ENCODE data around the gene WDR18.
A peak's percentile ranks its signal among the peaks of the same experiment; 100 is the strongest.

The WDR18 gene

GRCh38 chr19:970695-971094 is 13.4 kb upstream of the WDR18 start:
- DNase-seq = no peak

DNA sequence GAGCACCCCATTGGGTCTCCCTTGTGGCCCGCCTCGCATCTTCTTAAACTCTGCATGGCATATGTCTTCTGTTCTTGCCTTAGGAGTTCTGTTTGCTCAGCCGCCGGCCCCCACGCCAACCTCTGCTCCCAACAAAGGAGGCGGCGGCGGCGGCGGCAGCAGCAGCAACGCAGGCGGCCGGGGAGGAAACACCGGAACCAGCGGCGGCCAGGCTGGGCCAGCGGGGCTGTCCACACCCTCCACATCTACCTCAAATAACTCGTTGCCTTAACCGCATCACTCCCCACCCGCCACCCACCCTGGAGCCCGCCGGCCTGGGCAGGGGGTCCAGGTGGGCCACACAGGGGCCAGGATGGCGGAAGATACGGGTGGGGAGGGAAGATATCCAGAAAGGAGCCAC is 12.3 kb upstream of the WDR18 start:
- no peak for DNase-seq

- DNase-seq = no peak
Measured at GRCh38 chr19:972281-972680, 11.9 kb upstream of the WDR18 start.

GRCh38 chr19:973726-974563 is 10.2 kb upstream of the WDR18 start:
- DNase-seq = no peak

- no peak for DNase-seq
Measured at GRCh38 chr19:974564-975257, 9.4 kb upstream of the WDR18 start.

GRCh38 chr19:976476-976875 is 7.7 kb upstream of the WDR18 start:
- DNase-seq = no peak

DNA sequence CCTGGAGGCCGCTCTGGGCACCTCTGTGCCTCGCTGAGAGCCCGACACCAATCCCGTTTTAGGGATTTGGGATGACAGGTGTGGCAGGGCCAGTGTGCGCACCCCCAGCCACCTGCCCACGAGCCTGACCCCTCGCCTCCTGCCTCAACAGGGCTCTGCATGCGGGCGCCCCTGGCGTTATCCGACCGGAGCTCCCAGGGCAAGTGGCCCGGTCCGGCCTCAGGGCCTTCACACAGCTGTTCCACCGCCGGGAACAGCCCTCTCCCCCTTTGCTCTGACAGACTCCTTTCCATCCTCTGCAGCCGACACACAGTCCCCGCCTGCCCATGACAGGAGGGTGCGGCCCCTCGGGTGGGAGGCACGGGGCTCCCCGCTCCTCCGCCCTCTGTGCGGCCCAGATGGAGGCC is 7.1 kb upstream of the WDR18 start:
- no peak for DNase-seq

DNA sequence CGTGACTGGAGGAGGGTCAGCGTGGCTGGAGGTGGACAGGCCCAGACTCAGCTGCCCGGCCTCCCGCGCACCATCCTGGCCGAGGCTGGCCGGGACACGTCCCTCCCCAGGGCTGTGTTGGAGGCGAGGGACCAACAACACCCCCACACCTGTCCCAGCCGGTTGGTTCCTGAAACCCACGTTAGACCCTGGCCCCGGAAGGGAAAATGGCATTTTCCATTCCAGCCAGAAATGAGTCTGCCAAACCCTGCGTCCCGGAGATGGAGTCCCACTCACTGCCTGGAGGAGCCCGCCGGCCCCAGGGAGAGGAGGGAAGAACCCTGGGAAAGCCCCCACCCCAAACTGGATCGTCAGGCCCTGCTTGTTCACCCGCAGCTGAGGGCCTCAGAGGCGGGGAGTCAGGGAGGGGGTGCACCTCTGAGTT is 4.8 kb upstream of the WDR18 start:
- no peak for DNase-seq

GRCh38 chr19:980133-980998 is 3.8 kb upstream of the WDR18 start:
- DNase-seq = no peak

- DNase-seq = peak; percentile 42
Measured at GRCh38 chr19:982567-983170, 1.5 kb upstream of the WDR18 start.

DNA sequence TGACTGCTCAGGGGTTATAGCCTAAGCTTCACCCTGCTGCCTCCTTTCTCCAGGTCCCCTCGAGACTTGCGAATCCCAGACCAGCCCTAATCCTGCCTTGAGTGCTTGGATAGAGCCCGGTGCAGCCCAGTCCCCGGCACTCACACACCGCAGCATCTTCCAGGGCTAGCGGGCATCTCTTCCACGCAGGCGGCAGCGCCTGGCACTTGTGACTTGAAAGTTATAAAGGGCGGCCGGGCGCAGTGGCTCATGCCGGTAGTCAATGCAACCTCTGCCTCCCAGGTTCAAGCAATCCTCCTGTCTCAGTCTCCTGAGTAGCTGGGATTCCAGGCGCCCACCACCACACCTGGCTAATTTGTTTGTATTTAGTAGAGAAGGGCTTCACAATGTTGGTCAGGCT is 1.9 kb downstream of the WDR18 start:
- DNase-seq = no peak

- DNase-seq = no peak
Measured at GRCh38 chr19:988081-988480, 3.9 kb downstream of the WDR18 start.

DNA sequence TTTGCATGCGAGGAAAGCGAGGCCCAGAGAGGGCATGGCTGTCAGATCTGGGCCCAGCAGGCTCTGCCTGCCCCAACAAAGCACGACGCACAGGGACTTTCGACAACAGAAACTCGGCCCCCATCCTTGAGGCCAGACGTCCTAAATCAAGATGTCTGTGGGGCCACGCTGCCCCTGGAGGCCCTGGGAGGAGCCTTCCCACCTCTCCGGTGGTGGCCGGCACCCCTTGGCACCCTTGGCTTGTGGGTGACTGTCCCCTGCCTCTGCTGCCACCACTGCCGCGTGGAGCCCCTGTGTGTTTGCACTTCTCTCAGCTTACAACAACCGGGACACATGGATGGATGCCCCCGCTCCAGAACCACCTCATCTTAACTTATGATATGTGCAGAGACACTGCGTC is 4.4 kb downstream of the WDR18 start:
- no peak for DNase-seq

GRCh38 chr19:989381-990081 is 5.4 kb downstream of the WDR18 start:
- no peak for DNase-seq

DNA sequence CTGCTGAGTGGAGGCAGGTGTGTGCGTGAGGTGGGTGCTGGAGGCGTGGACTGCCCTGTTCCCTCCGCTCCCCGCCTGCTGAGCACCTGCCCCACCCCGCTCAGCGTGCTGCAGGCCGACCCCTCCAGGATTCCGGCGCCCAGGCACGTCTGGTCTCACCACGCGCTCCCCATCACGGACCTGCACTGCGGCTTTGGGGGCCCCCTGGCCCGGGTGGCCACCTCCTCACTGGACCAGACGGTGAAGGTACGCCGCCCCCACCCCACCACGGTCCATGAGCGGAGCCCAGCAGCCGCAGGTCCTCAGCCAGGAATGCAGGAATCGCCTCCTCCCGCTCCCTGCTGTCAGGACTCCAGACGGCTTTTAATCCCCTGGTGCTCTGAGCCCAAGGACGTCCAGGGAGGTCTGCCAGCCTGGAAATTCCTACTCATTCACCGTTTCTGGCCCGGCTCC is 6.0 kb downstream of the WDR18 start:
- DNase-seq = no peak

GRCh38 chr19:990746-991145 is 6.6 kb downstream of the WDR18 start:
- no peak for DNase-seq

GRCh38 chr19:991174-991931 is 7.2 kb downstream of the WDR18 start:
- no peak for DNase-seq

DNA sequence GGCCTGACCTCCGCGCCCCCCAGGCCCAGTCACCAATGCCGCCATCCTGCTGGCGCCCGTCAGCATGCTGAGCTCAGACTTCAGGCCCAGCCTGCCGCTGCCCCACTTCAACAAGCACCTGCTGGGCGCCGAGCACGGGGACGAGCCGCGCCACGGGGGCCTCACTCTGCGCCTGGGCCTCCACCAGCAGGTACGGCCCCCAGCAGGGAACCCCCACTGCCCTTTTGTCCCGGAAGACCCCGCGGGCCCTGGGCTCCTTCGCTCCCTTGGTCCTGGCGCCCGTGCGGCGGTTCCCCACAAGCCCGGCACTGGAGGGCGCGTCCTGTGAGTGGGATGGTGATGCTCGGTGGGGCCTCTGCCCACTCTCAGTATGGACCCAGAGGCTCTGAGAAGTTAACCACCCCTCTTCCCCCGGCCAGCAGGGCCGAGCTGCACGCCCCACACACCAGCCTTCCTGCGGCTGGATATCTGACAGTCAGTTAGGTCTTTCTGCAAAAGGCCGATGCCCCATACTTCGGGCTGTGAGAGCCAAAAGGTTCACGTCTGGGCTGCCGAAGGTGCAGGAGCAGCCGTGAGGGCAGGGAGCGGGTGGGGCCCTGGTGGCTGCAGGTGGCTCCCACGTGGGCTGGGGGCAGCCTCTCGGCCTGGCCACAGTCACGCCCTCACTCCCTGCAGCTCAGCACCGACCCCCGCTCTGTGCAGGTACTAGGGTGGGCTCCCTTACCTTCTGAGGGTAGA is 8.0 kb downstream of the WDR18 start:
- no peak for DNase-seq

DNA sequence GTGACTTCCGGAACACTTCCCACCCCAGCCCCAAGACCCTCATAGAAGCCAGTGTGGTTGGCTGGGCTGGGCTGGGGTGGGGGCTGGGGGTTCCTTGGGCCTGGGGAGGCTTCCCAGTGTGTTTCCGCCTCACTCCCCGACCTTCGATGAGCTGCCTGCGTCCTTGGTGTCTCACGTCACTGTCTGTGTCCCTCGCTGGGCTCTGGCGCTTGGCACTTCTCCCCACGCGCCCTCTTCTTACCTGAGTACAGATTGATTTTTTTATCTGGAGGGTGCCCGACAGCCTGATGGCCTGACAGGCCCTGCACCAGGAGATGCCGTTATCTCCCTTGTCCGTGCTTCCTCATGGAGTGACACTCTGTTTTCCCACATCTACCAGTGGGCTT is 8.5 kb downstream of the WDR18 start:
- no peak for DNase-seq

DNA sequence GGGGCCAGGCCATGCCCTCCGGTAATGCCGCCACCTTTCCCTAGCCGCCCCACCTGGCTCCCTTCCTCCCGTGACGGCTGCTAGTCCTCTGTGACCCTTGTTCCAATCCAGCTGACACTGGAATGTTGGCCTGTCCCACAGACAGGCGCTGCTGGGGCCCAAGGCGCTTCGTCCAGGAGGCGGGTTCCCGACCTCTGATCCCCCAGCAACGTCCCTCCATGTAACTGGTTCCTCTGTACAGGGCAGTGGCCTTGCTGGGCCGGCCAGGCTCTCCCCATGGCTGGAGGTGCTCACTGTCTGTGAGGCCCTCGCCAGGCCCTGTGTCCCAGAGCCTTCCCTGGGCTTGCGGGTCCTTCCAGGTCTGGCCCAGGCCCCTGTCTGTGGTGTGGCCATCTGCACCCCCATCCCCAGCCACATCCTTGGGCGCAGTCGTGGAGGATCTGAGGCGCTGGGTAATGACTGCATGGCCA is 9.3 kb downstream of the WDR18 start:
- no peak for DNase-seq
